HG02970 (cell line): Measurements from ENCODE around the gene OXCT1.
"Not testable (repeated sequence)": the region's sequence is repeated elsewhere in the genome, so short reads cannot be mapped to it uniquely, and the experiment has no call there.

Experiments
- ATAC-seq: cut with Tn5 transposase; IDR thresholded peaks from one replicate; pipeline ENCODE4 v1.9.1; 2021; ENCODE audit warnings: mild to moderate bottlenecking, moderate library complexity, moderate number of reproducible peaks; ENCODE audit not compliant: unreplicated experiment, low FRiP score

Gene OXCT1

DNA sequence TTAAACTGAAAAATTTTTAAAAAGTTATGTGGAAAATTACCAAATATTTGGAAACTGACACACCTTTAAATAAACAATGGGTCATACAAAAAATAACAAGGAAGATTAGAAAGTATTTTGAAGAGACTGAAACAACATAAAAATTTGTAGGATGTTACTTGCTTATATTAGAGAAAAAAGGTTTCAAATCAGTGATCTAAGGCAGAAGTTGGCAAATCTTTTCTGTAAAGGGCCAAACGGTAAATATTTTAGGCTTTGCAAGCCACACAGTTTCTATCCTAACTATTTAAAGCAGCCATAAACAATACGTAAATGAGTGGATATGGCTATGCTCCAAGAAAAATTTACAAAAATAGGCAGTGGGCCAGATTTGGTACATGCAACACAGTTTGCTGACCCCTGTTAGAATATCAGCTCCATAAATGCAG, 81.3 kb downstream of the OXCT1 start:
- no peak for ATAC-seq

DNA sequence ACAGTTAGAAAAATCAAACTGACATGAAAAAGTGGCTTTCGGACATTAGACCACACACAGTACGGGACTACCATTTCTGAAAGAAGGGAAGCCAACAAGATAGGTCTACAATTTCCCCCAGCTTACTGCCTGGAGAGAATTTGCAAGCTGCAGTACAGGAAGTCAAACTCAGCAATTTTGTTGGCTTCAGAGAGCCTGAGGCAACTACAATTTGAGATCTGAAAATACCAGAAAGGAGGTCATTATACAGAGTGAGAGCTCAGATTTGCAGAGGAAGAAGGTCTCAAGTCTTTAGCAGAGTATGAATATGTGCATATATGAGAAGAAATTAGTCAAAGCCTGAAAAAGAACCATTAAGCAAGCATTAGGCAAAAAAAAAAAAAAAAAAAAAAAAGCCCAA, 83.0 kb downstream of the OXCT1 start:
- ATAC-seq, result no peak

DNA sequence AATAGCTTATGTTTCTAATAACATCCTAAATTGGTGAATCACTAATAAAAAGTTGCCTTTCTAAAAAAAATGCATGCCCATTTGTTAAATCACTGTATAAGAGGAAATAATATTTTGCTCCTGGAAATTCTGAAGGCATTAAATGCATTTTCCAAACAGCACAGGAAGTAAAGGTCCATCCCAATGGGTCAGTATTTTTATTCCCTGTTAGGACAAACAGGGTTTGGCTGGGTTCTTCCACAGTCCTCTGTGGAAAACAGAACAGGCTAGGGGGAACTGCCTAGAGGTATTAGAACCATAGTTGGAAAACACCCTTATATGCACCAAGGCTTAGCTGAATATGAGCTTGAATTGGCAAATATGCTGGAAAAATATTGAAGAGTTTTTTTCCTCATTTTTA, 85.2 kb downstream of the OXCT1 start:
- ATAC-seq, result no peak

DNA sequence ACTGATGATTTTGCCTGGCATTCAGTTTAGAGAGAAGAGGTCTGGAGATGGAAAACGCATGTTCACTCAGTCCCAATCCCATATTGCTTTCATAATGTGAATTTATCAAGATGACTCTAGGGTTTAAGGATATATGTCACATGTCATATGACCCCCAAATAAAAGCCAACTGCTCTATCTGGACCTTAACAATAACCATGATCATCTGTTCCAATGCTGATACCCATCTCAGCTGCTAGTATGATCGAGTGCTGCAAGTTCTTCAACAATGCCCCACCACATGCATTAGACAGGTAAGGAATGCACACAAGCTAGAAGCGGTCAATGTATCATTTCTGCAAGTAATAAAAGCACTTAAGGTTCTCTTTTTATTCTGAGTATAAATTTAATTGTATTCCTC, 91.8 kb downstream of the OXCT1 start:
- ATAC-seq, result no peak

DNA sequence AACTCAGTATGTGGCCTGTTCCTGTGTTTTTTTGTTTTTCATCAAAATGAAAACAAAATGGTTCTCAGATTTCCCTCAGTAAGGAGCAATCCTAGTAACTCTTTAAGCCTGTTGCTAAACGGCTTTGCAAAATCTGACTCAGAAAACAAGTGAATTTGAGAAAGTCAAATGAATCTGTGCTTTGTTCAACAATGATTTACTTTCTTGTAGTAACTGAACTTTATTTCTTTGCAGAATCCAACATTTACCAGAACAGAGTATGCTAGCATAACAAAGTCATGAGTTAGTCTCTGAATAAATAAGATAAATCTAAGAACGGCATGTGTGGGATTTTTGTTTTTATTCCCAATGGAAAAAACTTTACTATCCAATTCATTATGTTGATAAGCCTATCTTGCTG, 93.8 kb downstream of the OXCT1 start:
- no peak for ATAC-seq

DNA sequence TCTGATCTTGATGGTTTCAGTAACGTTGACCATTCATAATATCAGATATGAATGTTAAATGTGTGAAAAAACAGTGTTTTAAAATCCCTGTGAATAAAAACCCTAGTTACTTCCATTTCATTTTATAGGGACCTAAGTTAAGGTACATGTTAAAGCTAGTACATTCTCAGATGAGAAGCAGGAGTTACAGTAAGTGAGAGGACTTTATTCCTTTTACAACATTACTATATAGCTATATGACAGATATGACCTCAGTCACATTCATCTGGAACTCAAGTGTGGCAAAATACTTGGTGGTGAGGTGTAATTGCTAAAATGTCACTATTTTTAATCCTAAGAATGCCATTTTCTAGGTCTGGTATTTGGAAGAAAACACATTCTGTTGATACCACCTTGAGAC, 96.4 kb downstream of the OXCT1 start:
- no peak for ATAC-seq

DNA sequence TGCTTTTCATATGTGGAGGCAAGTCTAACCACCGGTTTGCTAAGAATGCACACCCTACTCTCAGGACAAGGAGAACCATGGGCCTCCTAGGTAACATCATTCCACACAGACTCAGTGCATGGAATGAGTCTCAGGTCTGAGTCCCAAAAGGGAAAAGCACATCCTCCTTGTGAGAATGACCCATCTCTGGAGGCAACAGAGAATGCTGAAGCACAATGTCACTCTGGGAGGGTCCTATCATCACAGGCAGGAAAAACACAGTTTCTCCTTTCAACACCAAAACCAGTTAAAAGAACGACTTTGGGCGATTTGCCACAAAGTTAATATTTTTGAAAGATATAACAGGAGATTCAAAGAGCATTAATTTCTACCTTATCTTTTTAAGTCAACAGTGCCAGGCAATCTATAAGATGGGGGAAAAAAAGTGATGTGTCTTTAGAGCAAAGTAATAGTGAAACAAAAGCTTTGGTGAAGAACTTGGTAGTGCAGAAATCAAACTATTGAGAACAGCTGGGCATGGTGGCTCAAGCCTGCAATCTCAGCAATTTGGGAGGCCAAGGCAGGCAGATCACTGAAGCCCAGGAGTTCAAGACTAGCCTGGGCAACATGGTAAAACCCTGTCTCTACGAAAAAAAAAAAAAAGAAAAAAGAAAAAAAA, 97.3 kb downstream of the OXCT1 start:
- no peak for ATAC-seq

DNA sequence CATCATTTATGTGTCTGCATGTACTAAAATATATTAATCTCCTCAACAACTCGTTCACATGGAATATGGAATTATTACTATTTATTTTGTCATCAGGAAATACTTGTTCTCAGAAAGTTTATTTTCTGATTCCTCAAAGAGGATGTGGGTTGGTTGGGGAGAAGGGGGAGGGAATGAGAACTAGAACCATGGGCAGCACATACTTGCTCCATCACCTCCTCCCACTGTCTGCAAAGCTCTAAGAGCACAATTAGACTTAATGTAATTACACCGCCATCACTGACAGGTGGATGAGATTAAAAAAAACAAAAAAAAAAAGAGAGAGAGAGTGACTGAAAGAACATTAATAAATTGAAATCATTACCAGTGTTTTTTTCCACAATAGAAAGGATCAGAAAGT, 98.2 kb downstream of the OXCT1 start:
- ATAC-seq, result no peak

DNA sequence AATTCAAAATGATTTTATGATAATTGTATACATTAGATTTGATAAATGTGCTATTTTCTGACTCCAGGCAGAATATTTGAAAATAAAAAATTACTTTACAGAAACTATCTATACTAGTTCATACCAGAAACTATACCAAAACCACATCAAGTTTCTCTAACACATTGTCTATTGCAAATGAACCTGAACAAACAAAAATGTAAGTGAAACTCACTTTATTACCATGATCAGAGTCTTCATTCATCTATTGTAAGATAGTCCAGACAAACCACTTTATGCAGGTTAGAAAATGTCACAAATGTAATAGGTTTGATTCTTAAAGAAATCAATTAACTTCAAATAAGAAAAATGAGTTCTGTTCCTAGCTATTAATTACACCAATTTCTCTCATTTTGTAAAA, 99.4 kb downstream of the OXCT1 start:
- ATAC-seq, result peak; percentile 82

DNA sequence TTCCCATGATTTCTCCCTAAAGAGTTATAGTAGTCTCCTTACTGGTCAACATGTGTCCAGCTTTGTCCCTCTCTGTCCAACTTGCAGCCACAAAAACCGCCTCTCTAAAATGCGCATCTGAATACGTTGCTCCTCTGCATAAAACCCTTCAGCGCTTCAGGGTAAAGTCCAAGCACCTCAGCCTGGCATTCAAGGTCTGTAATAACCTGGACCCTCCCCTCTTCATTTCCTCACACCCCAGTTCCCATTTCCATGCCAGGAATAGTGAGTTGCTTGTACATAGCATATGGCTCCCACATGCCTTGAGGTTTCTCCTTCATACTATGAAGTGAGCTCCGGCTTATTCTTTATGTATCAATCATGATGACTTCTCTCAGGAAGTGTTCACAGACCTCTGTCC, 101.5 kb downstream of the OXCT1 start:
- no peak for ATAC-seq

DNA sequence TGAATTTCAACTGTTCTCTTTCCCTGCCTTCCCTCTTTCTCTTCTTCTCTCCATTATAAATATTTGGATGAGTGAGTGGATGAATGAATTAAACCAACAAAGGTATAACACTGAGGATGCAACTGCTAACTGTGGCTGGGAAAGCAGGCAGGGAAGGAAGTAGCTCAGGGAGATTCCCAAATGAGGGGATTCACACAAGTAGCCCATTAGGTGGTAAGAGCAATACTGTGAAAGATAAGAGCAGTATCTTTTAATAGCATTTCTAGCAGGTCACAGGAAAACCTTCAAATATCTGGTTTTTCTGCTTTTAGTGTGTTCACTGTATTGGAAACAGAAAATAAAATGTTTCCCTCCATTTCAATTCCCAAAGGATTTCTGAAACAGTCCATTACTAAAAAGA, 105.6 kb downstream of the OXCT1 start:
- ATAC-seq, result no peak

DNA sequence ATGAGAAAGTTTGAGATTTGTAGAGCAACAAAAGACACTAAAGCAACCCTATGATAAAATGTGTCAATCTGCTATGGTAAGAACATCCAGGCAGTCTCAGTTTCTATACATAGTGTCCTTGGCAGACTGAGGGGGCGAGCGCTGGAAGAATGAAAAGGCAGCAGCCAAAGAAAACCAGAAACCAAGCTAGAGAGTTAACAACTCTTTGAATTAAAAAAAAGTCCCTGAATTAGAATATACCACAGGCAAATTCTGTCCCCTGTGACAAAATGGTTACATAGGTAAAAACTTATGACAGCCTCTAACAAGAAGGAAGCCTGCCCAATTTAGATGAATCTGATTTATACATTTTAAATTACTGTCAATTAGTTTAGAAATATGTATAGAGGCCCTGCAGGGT, 106.7 kb downstream of the OXCT1 start:
- no peak for ATAC-seq

DNA sequence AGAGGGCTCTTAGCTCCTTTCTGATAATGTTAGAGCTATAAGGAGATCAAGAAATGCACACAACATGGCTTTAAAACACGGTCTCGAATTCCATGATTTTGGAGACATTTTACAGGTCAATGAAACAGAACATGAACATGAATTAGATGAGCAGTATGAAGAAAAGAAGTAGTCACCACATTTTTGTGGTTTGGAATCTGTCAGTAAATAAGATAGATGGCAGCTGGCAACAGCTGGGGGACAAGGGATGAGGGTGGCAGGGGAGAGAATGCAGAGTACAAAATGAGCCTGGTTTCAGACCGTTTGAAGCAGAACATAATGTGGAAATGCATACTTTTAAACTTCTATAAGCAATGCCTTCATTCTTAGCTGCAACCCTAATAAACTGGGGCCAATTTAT, 107.1 kb downstream of the OXCT1 start:
- no peak for ATAC-seq

DNA sequence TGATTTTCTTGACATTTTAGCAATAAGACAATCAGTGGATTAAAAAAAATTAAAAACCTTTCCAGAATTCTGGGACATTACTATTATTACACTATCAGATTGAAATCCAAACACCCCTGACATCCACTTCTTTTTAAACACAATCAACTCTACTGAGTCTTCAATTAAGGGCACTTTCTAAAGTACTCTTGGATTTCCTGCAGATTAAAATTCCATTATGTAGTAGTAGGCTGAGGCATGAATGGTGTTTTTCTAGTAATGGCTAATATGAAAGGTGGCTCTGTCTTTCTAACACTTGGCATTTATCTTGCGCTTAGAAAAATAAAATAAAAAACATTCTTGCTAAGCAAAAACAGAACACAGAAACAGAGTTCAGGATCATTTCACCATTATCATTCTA, 107.8 kb downstream of the OXCT1 start:
- ATAC-seq, result no peak

DNA sequence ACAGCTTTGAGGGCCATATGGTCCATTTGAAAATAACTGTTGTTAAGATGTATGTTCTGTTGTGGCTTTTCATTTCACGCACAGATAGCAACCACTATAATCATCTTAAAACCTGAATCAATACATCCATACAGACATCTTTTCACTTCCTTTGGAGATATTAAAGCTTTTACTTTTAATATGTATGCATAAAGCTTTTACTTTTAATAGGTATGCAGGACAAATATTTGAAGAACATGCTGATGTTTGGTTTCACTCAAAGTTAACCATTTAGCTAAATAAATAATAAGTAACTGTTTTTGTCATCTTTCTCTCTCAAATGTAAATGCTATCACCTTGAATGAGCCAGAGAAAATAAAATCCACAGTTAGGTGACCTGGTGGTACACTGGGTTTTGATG, 108.6 kb downstream of the OXCT1 start:
- no peak for ATAC-seq

DNA sequence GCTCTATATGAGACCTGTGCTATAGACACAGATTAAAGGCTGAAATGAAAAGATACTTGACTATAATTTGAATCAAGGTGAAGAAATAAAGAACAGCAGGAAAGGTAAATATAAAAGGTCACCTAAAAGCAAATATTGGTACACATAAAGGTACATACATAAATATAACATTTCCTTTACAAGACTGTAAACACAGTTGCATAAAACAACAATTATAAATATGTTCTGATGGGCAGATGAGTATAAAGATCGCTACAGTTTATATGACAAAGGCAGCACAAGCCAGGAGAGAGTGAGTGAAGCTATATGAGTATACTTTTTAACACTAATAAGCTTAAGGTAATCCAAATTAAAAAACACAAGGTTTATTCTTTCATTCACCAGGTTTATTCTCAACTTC, 114.5 kb downstream of the OXCT1 start:
- no peak for ATAC-seq

DNA sequence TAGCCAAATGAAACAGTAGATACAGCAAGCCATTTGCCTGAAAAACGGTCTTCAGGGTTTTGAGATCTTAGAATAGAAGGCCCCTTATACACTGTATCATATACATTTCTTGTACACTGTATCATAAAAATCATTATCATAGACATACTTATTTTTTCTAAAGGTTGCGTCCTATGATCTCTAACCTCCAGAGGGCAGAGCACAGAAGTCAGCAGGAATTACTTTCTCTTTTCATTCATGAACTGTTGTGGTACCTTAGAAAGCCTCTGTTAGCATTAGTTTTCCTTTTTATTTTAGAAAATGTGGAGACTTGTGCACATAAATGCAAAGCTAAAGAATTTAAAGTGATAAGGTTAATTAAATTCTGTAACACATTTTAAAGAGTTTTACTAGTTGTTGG, 115.4 kb downstream of the OXCT1 start:
- peak; percentile 66 for ATAC-seq

DNA sequence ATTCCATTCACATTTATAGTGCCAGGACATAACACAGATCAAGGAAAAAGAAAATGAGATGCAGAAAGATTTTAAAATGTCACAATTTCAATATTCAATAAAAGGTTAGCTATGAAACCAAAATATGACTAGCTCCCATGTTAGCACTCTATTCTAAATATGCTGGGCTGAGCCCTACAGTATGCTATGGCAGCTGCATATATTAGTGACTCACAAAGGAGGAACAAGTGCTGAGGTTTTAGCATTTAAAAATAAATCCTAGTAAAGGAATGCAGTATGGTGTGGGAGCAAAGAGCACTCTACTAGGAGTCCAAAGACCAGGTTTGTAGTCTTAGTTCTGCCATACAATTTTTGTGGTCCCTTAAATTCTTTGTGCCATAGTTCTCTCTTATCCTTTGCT, 118.4 kb downstream of the OXCT1 start:
- ATAC-seq, result no peak

DNA sequence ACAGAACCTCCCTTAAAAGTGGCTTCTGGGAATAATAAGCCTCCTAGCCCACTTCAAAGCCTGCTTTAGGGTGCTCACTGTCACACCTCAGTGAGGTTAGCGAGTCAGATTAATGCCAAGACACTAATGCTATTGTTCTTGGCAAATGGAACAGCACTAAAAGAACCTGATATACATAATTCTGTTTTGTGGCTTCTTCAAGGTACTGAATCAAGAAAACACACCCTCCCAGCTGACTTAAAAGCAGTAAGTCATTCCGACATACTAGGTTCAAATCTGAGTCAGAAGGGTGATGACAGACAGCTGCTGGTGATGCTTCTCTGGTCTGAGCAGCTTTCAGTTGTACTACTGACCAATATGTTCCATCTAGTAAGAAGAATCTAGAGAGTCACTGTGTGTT, 121.6 kb downstream of the OXCT1 start:
- ATAC-seq, result peak; percentile 99

DNA sequence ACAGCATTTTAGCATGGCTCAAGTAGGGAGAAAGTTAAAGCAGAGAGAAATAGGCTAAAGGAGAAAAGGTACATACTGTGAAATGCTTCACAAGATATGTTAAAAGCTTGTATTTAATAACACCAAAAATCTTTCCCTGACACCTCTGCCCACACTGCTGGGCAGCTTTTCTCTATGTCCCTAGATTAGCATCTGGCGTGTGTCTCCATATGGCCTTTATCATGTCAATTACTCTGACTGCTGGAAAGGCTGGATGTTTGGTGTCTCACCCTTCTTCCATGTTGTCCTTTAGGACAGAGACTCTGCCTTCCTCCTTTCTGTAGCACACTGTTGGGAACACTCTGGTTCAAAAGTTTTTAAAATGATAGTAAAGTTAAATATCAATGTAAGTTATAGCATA, 122.5 kb downstream of the OXCT1 start:
- no peak for ATAC-seq

DNA sequence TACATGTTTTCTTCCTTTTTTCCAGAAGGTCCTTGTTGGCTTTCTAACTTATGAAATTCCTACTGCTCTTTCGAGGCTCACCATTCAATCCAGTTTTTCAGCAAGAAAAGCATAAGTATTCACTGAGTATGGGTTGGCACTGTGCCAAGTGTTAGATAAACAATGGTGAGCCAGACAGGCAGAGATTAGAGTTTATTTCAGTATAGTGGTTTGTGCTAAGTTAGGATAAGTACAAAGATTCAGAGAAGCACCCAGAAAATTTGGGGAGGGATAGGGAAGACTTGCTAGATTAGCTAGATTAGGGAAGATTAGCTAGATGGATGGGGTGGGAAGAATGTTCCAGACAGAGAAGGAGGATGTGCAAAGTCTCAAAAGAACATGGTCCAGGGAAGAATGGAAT, 122.9 kb downstream of the OXCT1 start:
- ATAC-seq, result no peak

DNA sequence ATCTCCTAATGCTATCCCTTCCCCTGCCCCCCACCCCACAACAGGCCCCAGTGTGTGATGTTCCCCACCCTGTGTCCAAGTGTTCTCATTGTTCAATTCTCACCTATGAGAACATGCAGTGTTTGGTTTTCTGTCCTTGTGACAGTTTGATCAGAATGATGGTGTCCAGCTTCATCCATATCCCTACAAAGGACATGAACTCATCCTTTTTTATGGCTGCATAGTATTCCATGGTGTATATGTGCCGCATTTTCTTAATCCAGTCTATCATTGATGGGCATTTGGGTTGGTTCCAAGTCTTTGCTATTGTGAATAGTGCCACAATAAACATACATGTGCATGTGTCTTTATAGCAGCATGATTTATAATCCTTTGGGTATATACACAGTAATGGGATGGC, 127.6 kb downstream of the OXCT1 start:
- not testable (repeated sequence) for ATAC-seq

DNA sequence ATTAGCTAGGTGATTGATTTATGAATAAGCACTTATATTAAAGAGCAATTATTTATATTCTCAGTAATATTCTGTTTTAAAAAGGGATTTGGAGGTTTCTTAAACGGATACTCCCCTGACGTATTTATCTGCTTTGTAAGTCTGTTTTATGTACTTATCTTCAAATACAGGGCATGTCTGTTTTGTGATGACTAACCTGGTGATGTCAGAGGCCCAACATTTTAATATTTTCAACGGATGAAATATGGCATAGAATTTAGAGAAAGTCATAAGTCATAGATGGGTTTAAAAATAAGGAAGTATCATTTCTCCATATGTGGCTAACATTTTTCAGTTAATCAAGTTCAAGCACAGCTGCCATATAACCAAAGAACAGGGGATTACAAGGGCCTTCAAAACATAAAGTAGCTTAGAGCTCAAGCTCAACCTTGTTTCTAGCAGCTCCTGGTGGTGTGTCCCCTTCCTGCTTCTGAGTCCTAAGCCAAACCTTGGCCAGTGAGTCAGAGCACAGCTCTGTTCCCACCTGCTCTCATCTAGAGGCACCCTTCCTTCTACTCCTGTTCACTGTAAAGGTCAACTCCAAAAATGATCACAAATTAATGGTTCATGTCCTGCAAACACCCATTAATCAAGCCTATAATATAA, 131.4 kb downstream of the OXCT1 start:
- ATAC-seq, result no peak
